Endothelial cell of umbilical vein (primary cell): ENCODE data around the gene MAPRE2. TPM values are rescaled to one million over a fixed set of nuclear protein-coding genes. Genes with fewer than 3 reads are reported as not detected.

ENCODE experiments used
- BruUV-seq: library from RNA; stranded (reverse); fragments of 400-500 nt; replicated peaks from 2 replicates; lab custom pipeline; 2021; lab: Mats Ljungman, UMichigan
- CTCF ChIA-PET: fragments of 300-600, 350-600 bp; sonication (Branson Sonifier 250); formaldehyde crosslinking; loops from one replicate; lab custom pipeline; 2021; ENCODE audit warnings: antibody characterized with exemption, inconsistent platforms; lab: Charles Lee
- POLR2A ChIA-PET: fragments of 300-600, 350-600 bp; sonication (Branson Sonifier 250); formaldehyde crosslinking; loops from one replicate; lab custom pipeline; 2021; ENCODE audit warnings: antibody characterized with exemption, inconsistent platforms; lab: Charles Lee
- DNase-seq: peaks from one replicate; pipeline ENCODE4 v3.0.0-alpha.2; 2011; ENCODE audit warnings: low read depth, low spot score
- FAIRE-seq: peaks from 2 replicates; lab custom pipeline; 2011; peaks lifted over from hg19 to GRCh38; lab: Jason Lieb, UNC
- H2AFZ ChIP-seq: 2 replicates; pipeline ENCODE4 v1.6.0; 2012; ENCODE audit warnings: low read depth, low read length, control low read depth, inconsistent platforms
- H3K27ac ChIP-seq: 2 replicates; pipeline ENCODE4 v1.5.1; 2011; ENCODE audit warnings: low read depth, mild to moderate bottlenecking, control low read depth, low read length, moderate library complexity; ENCODE audit not compliant: insufficient read depth
- H3K27me3 ChIP-seq, 2 experiments: 2 replicates each; pipeline versions ENCODE4 v1.6.0 to v1.6.1; 2011; ENCODE audit warnings: low read length in 2 of 2, mixed read lengths in 1 of 2; ENCODE audit not compliant: control insufficient read depth in 2 of 2, insufficient read depth in 2 of 2
- H3K36me3 ChIP-seq, 2 experiments: 2 replicates in 1 of 2; 3 replicates in 1 of 2; pipeline ENCODE4 v1.5.1; 2011; ENCODE audit warnings: low read length in 2 of 2, mild to moderate bottlenecking in 1 of 2, moderate library complexity in 1 of 2; ENCODE audit not compliant: control insufficient read depth in 2 of 2, insufficient read depth in 2 of 2; ENCODE audit errors: extremely low read depth in 1 of 2
- H3K4me1 ChIP-seq: 3 replicates; pipeline ENCODE4 v1.5.1; 2011; ENCODE audit warnings: mild to moderate bottlenecking, low read length; ENCODE audit not compliant: control insufficient read depth, insufficient read depth; ENCODE audit errors: extremely low read depth
- H3K4me2 ChIP-seq: 2 replicates; pipeline ENCODE4 v1.6.1; 2011; ENCODE audit warnings: low read length, control low read depth, mixed read lengths; ENCODE audit not compliant: insufficient read depth
- H3K4me3 ChIP-seq, 3 experiments: fragments of 200-600 bp in 1 of 3; sonication (generic), shearing (Covaris generic) in 1 of 3; replicated peaks in 1 of 3; 2 replicates each; pipeline ENCODE4 v1.5.1; 2011 to 2016; ENCODE audit warnings: control low read depth in 3 of 3, low read length in 3 of 3, mild to moderate bottlenecking in 2 of 3, inconsistent platforms in 1 of 3, low read depth in 1 of 3, moderate library complexity in 1 of 3; ENCODE audit not compliant: insufficient read depth in 1 of 3
- H3K79me2 ChIP-seq: 2 replicates; pipeline ENCODE4 v1.6.0; 2012; ENCODE audit warnings: low read length, inconsistent platforms; ENCODE audit not compliant: control insufficient read depth, insufficient read depth
- H3K9ac ChIP-seq: replicated peaks from 2 replicates; pipeline ENCODE3; 2011; ENCODE audit warnings: low read length, control low read depth; ENCODE audit not compliant: insufficient read depth; ENCODE audit errors: extremely low read depth
- H3K9me1 ChIP-seq: replicated peaks from 3 replicates; pipeline ENCODE4 v1.6.0; 2011; ENCODE audit warnings: mild to moderate bottlenecking, low read length; ENCODE audit not compliant: control insufficient read depth, insufficient read depth; ENCODE audit errors: extremely low read depth
- H3K9me3 ChIP-seq: replicated peaks from 2 replicates; pipeline ENCODE4 v1.5.1; 2012; ENCODE audit warnings: low read length, inconsistent platforms; ENCODE audit not compliant: control insufficient read depth, insufficient read depth
- H4K20me1 ChIP-seq: replicated peaks from 2 replicates; pipeline ENCODE3; 2011; ENCODE audit warnings: mild to moderate bottlenecking, low read length; ENCODE audit not compliant: control insufficient read depth, insufficient read depth; ENCODE audit errors: extremely low read depth
- MAX ChIP-seq: IDR thresholded peaks from 2 replicates; pipeline ENCODE4 v1.6.1; 2011; ENCODE audit not compliant: insufficient read depth, insufficient read length
- MYC ChIP-seq: IDR thresholded peaks from one replicate; pipeline ENCODE4 v1.6.1; 2011; ENCODE audit warnings: mild to moderate bottlenecking, low read depth, low read length
- dilution Hi-C: fragments of 300-500 bp; cut with MboI; formaldehyde crosslinking; loops from one replicate; pipeline ENCODE4 v1.15.0; 2019; ENCODE audit warnings: low sequenced_read_pairs; ENCODE audit not compliant: extremely low pct_ligation_motif_present
- intact Hi-C: fragments of 100-400 bp; cut with micrococcal nuclease; formaldehyde crosslinking; loops from one replicate; pipeline ENCODE4 v1.10.0; 2022
- polyA plus RNA-seq, 4 experiments: library from polyadenylated mRNA; depleted of rRNA in 3 of 4; stranded (reverse) in 3 of 4; unstranded in 1 of 4; fragments of >200 nt; gene quantifications; 2 replicates each; pipeline versions ENCODE4 v1.2.1 to v1.2.3, GENCODE V29; 2011 to 2012; ENCODE audit warnings: missing spikeins in 1 of 4
- total RNA-seq: library from RNA; stranded (reverse); gene quantifications from 2 replicates; pipeline ENCODE4 v1.2.3, GENCODE V29; 2021

MAPRE2 gene
- total and polyA plus RNA-seq, 2 donors (not counting 3 experiments of a cell fraction or from before 2014, with no cell fraction given), result 117 to 148 TPM

GRCh38 chr18:35047697-35048292 is 6.6 kb downstream of the MAPRE2 start:
- ChIA-PET CTCF (interaction anchor here (0.9 to 2.5 kb wide), 4 partner anchors 11 to 96 kb away, joined by 3 to 12 read pairs (median 6); no protein-coding TSS in a partner anchor), POLR2A (interaction anchor here (0.7 kb wide), 1 partner anchor 12 kb away, joined by 4 read pairs; no protein-coding TSS in a partner anchor)
- Histone ChIP-seq H3K9me3 (no peaks in the 10 kb centered on the region), H3K27ac (no peak overlapping the region), H3K4me2 (no peak overlapping the region), H3K27me3 (no peaks in the 10 kb centered on the region), H3K4me1 (peaks cover 51% of the 10 kb centered on the region), H3K36me3 (peaks cover 0 to 2% of the 10 kb centered on the region in 2 experiments), H2AFZ (no peak overlapping the region), H3K4me3 (no peak overlapping the region), H3K9me1 (peaks cover 2% of the 10 kb centered on the region), H4K20me1 (peaks cover 28% of the 10 kb centered on the region), H3K9ac (no peak overlapping the region), H3K79me2 (peaks cover 91% of the 10 kb centered on the region)
- FAIRE-seq, result no peak
- dilution Hi-C loops, result no loop called here
- no peak for TF ChIP-seq MYC
- no TSS peak for BruUV-seq
- no peak for DNase-seq
- intact Hi-C loops, result loop anchor here (10.0 kb wide), 1 partner anchor 417 kb away; no protein-coding TSS in a partner anchor

GRCh38 chr18:35049111-35050027 is 8.2 kb downstream of the MAPRE2 start:
- CTCF ChIA-PET, result interaction anchor here (1.6 to 2.6 kb wide), 2 partner anchors 11 to 34 kb away, joined by 3 to 10 read pairs; no protein-coding TSS in a partner anchor

More at GRCh38 chr18:35049111-35050027, 8.2 kb downstream of the MAPRE2 start:
- TF ChIP-seq MAX, result no peak
- no peak overlapping the region for H3K9ac ChIP-seq
- no peaks in the 10 kb centered on the region for H3K27me3 ChIP-seq
- DNase-seq (no peak), FAIRE-seq (no peak)
- H3K27ac ChIP-seq, result no peak overlapping the region
- H2AFZ ChIP-seq, result no peak overlapping the region
- H3K4me1 ChIP-seq, result peaks cover 35% of the 10 kb centered on the region
- POLR2A ChIA-PET, result no interaction called here
- no peak overlapping the region for H3K4me3 ChIP-seq
- peak overlapping the region; percentile 30 for H3K4me2 ChIP-seq
- no TSS peak for BruUV-seq
- dilution Hi-C loops, result no loop called here
- no peaks in the 10 kb centered on the region for H3K9me3 ChIP-seq
- peaks cover 33% of the 10 kb centered on the region for H4K20me1 ChIP-seq
- H3K36me3 ChIP-seq, result peaks cover 0 to 2% of the 10 kb centered on the region in 2 experiments
- peaks cover 89% of the 10 kb centered on the region for H3K79me2 ChIP-seq
- intact Hi-C loops, result loop anchor here (10.0 kb wide), 1 partner anchor 415 kb away; no protein-coding TSS in a partner anchor
- H3K9me1 ChIP-seq, result peaks cover 2% of the 10 kb centered on the region
